Stimulated activated CD4-positive, alpha-beta T cell treated with anti-CD3 and anti-CD28 coated beads, Interleukin-1b, Interleukin-23, amount 100 ng/mL, for 48 hours (primary cell): ENCODE data around the gene SERTAD1.
A peak's percentile ranks its signal among the peaks of the same experiment; 100 is the strongest.
"Not testable (repeated sequence)": the region's sequence is repeated elsewhere in the genome, so short reads cannot be mapped to it uniquely, and the experiment has no call there.

Experiments
- DNase-seq: peaks from one replicate; pipeline ENCODE4 v3.0.0-alpha.2; 2020

Gene SERTAD1

GRCh38 chr19:40420766-40421765, 4.7 kb downstream of the SERTAD1 start:
- peak; percentile 68 for DNase-seq

GRCh38 chr19:40420451-40420765, 5.4 kb downstream of the SERTAD1 start:
- no peak for DNase-seq

- DNase-seq = no peak
Observed at GRCh38 chr19:40419780-40420179, 6.0 kb downstream of the SERTAD1 start.

- DNase-seq = no peak
Observed at GRCh38 chr19:40419066-40419612, 6.7 kb downstream of the SERTAD1 start.

- no peak for DNase-seq
Observed at GRCh38 chr19:40418040-40418439, 7.8 kb downstream of the SERTAD1 start.

- no peak for DNase-seq
Observed at GRCh38 chr19:40417643-40417981, 8.2 kb downstream of the SERTAD1 start.

GRCh38 chr19:40416918-40417642, 8.7 kb downstream of the SERTAD1 start:
- no peak for DNase-seq

- no peak for DNase-seq
Observed at GRCh38 chr19:40415768-40416167, 10.0 kb downstream of the SERTAD1 start.

GRCh38 chr19:40414542-40415535, 11.0 kb downstream of the SERTAD1 start:
- DNase-seq = no peak

- DNase-seq = no peak
Observed at GRCh38 chr19:40413291-40413845, 12.4 kb downstream of the SERTAD1 start, which contains the start of gene PRX. Gene PRX, minus strand, starts transcription at chr19:40413378. Its CDS starts 5,446 bp downstream, at chr19:40407932.

GRCh38 chr19:40412866-40413265, 12.9 kb downstream of the SERTAD1 start:
- DNase-seq = no peak

- DNase-seq = no peak
Observed at GRCh38 chr19:40411958-40412499, 13.8 kb downstream of the SERTAD1 start.

- no peak for DNase-seq
Observed at GRCh38 chr19:40411125-40411842, 14.5 kb downstream of the SERTAD1 start.

- no peak for DNase-seq
Observed at GRCh38 chr19:40410030-40410389, 15.8 kb downstream of the SERTAD1 start.

GRCh38 chr19:40408598-40408925, 17.2 kb downstream of the SERTAD1 start:
- not testable (repeated sequence) for DNase-seq

GRCh38 chr19:40407714-40408597, 17.8 kb downstream of the SERTAD1 start:
- no peak for DNase-seq

- peak; percentile 81 for DNase-seq
Observed at GRCh38 chr19:40403262-40403984, 22.4 kb downstream of the SERTAD1 start.

GRCh38 chr19:40400559-40400958, 25.2 kb downstream of the SERTAD1 start:
- no peak for DNase-seq

- peak; percentile 78 for DNase-seq
Observed at GRCh38 chr19:40398417-40399131, 27.2 kb downstream of the SERTAD1 start.
